ENCODE data around the gene GLYATL1B. TPM values are rescaled to one million over a fixed set of nuclear protein-coding genes. Genes with fewer than 3 reads are reported as not detected.
"Not testable (repeated sequence)": the region's sequence is repeated elsewhere in the genome, so short reads cannot be mapped to it uniquely, and the experiment has no call there.

The GLYATL1B gene
- total RNA-seq, 1 donor from 2014 or later, result not detected

GRCh38 chr11:59117774-59118173 is 31.7 kb downstream of the GLYATL1B start:
- no peak overlapping the region for H3K27ac Mint-ChIP-seq
- peaks cover 44% of the 10 kb centered on the region for H3K9me3 Mint-ChIP-seq
- H3K4me3 Mint-ChIP-seq, result no peak overlapping the region
- no peak for DNase-seq (ENCODE audit: low spot score in 2 of 2, unreplicated experiment in 2 of 2)
- TF ChIP-seq, protein P1, sequence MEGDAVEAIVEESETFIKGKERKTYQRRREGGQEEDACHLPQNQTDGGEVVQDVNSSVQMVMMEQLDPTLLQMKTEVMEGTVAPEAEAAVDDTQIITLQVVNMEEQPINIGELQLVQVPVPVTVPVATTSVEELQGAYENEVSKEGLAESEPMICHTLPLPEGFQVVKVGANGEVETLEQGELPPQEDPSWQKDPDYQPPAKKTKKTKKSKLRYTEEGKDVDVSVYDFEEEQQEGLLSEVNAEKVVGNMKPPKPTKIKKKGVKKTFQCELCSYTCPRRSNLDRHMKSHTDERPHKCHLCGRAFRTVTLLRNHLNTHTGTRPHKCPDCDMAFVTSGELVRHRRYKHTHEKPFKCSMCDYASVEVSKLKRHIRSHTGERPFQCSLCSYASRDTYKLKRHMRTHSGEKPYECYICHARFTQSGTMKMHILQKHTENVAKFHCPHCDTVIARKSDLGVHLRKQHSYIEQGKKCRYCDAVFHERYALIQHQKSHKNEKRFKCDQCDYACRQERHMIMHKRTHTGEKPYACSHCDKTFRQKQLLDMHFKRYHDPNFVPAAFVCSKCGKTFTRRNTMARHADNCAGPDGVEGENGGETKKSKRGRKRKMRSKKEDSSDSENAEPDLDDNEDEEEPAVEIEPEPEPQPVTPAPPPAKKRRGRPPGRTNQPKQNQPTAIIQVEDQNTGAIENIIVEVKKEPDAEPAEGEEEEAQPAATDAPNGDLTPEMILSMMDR (IDR thresholded peaks at IDR 0.05; ENCODE audit: unreplicated experiment), result no peak
- peaks cover 60% of the 10 kb centered on the region for H3K36me3 Mint-ChIP-seq
- H3K27me3 Mint-ChIP-seq (ENCODE audit: low read depth), result no peaks in the 10 kb centered on the region
- H3K4me1 Mint-ChIP-seq, result no peaks in the 10 kb centered on the region

DNA sequence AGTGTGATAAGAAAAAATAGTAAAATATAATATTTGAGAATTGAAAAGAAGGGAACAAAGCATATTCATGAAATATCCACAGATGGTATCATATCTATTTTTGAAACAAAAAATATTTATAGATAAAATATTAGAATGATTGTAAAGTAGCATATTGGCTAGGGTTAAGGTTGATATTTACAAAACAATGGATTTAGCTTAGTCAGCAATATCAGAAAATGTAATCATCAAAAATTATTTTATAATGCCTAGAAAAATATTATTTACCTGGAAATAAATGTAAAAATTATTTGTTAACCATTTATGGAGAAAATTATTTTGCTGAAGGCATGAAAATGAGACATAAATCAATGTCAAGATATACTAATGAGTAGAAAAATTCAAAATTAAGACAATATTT is 33.7 kb downstream of the GLYATL1B start:
- peaks cover 70% of the 10 kb centered on the region for H3K36me3 Mint-ChIP-seq

DNA sequence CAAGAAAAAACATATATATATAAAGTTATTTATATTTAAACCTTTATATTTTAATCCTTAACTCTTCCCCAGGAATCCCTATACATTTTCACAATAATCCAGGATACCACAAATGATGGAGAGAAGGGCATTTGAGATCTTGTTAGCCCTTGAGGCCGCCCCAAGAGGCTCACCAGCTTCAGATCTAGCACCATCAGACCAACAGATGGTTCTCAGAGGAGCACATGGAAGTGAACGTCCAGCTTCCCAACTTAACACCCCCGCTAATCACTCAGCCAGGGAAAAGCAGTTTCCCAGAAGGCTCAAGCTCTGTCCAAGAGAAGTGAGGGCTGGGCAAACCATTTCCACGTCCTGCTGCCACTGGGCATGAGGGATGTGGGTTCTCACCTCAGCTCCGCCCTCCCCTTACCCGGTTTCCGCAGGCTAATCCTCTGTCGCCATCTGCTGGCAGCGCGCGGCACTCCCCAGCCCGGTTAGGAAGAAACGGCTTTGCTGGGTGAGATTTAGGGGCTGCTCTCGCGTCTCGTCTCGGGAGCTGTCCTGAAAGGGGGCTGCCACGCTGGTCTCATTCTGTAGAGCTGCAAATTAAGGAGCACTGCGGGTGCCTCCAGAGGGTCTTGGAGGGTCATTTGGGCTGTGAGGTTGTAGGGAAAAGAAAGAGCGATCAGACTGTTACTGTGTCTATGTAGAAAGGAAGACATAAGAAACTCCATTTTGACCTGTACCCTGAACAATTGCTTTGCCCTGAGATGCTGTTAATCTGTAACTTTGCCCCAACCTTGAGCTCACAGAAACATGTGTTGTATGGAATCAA is 49.7 kb downstream of the GLYATL1B start:
- TF ChIP-seq, protein P1 (IDR thresholded peaks at IDR 0.05; ENCODE audit: unreplicated experiment), result peak; percentile 77
- Mint-ChIP-seq H3K36me3 (peaks cover 30% of the 10 kb centered on the region), H3K9me3 (peaks cover 15% of the 10 kb centered on the region), H3K27me3 (ENCODE audit: low read depth) (no peaks in the 10 kb centered on the region), H3K4me3 (peak overlapping the region; percentile 66), H3K27ac (no peak overlapping the region), H3K4me1 (peaks cover 2% of the 10 kb centered on the region)
- peak; percentile 68 to 93 for DNase-seq (ENCODE audit: low spot score in 2 of 2, unreplicated experiment in 2 of 2)

More for the DNA sequence above, 33.7 kb downstream of the GLYATL1B start:
- no peak overlapping the region for H3K27ac Mint-ChIP-seq
- peaks cover 61% of the 10 kb centered on the region for H3K9me3 Mint-ChIP-seq
- no peak for DNase-seq (ENCODE audit: low spot score in 2 of 2, unreplicated experiment in 2 of 2)
- TF ChIP-seq, protein P1 (IDR thresholded peaks at IDR 0.05; ENCODE audit: unreplicated experiment), result no peak
- no peak overlapping the region for H3K4me3 Mint-ChIP-seq
- no peaks in the 10 kb centered on the region for H3K4me1 Mint-ChIP-seq
- H3K27me3 Mint-ChIP-seq (ENCODE audit: low read depth), result no peaks in the 10 kb centered on the region

DNA sequence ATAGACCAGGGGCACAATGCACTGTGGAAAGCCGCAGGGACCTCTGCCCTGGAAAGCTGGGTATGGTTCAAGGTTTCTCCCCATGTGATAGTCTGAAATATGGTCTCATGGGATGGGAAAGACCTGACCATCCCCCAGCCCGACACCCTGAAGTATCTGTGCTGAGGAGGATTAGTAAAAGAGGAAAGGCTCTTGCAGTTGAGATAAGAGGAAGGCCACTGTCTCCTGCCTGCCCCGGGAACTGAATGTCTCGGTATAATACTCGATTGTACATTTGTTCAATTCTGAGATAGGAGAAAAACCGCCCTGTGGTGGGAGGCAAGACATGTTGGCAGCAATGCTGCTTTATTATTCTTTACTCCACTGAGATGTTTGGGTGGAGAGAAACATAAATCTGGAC is 50.4 kb downstream of the GLYATL1B start:
- H3K36me3 Mint-ChIP-seq, result peaks cover 25% of the 10 kb centered on the region
- not testable (repeated sequence) for H3K4me3 Mint-ChIP-seq; H3K27ac Mint-ChIP-seq; H3K4me1 Mint-ChIP-seq; H3K27me3 Mint-ChIP-seq (ENCODE audit: low read depth); DNase-seq (ENCODE audit: low spot score in 2 of 2, unreplicated experiment in 2 of 2)
- peaks cover 11% of the 10 kb centered on the region for H3K9me3 Mint-ChIP-seq

DNA sequence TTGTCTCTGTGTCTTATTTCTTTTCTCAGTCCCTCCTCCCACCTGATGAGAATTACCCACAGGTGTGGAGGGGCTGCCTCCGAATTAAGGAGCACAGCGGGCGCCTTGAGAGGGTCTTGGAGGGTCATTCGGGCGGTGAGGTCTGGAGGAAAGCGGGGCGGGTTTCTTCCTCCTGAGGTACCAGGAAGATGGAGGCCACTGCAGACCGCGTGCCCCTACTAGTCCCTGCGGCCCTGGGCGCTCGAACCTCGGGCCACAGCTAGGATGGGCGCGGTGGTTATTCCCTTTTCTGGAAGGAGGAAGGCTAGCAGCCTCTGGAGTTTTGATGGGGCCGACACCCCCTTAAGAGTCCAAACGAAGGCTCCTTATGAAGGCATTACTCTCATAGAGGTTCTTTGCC is 51.1 kb downstream of the GLYATL1B start:
- Mint-ChIP-seq H3K27ac (no peak overlapping the region), H3K4me3 (no peak overlapping the region), H3K36me3 (peaks cover 20% of the 10 kb centered on the region), H3K27me3 (ENCODE audit: low read depth) (no peaks in the 10 kb centered on the region), H3K9me3 (peaks cover 9% of the 10 kb centered on the region), H3K4me1 (peaks cover 8% of the 10 kb centered on the region)
- DNase-seq (ENCODE audit: low spot score in 2 of 2, unreplicated experiment in 2 of 2), result no peak
- TF ChIP-seq, protein P1 (IDR thresholded peaks at IDR 0.05; ENCODE audit: unreplicated experiment), result no peak

DNA sequence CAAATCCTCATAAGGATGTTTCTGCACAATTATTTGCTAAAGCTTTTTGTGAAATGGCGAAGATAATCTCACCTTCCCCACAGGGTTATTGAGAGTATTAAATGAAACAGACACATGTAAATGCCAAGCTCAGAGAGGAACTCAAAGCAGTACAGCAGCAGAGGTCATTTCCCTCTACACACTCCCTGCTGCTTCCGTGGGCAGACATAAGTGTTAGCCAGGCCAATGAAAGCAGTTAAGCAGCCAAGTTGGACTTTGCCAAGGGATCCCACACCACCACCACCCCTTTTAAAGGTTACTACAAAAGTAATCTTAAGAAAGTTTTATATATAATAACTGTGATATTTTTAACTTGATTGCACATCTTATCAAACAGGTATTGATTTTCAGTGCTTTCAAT is 52.5 kb downstream of the GLYATL1B start:
- Mint-ChIP-seq H3K9me3 (no peaks in the 10 kb centered on the region), H3K4me3 (no peak overlapping the region), H3K27me3 (ENCODE audit: low read depth) (no peaks in the 10 kb centered on the region), H3K27ac (no peak overlapping the region), H3K4me1 (peaks cover 20% of the 10 kb centered on the region), H3K36me3 (peaks cover 6% of the 10 kb centered on the region)
- no peak for DNase-seq (ENCODE audit: low spot score in 2 of 2, unreplicated experiment in 2 of 2)
- TF ChIP-seq, protein P1 (IDR thresholded peaks at IDR 0.05; ENCODE audit: unreplicated experiment), result no peak
